Panc1 (cell line): ENCODE results near the gene PRKCG. TPM values are rescaled to one million over a fixed set of nuclear protein-coding genes. Genes with fewer than 3 reads are reported as not detected.

ENCODE experiments used
- ATAC-seq: fragments of 200-7000 bp; cut with Tn5 transposase; 2 replicates; pipeline ENCODE4 v1.9.1; 2020; ENCODE audit warnings: mild to moderate bottlenecking, moderate library complexity
- BruUV-seq: library from RNA; stranded (reverse); fragments of 400-500 nt; replicated peaks from 2 replicates; lab custom pipeline; 2021; lab: Mats Ljungman, UMichigan
- CTCF ChIA-PET: fragments of 300-600 bp; sonication (Branson Sonifier 250); formaldehyde crosslinking; loops from one replicate; lab custom pipeline; 2022; ENCODE audit warnings: antibody characterized with exemption; lab: Charles Lee
- POLR2A ChIA-PET: fragments of 300-600 bp; sonication (Branson Sonifier 250); formaldehyde crosslinking; loops from one replicate; lab custom pipeline; 2022; ENCODE audit warnings: antibody characterized with exemption; lab: Charles Lee
- DNase-seq: peaks from one replicate; pipeline ENCODE4 v3.0.0-alpha.2; 2010; ENCODE audit warnings: low read depth, low spot score
- H3K27ac ChIP-seq: 2 replicates; pipeline ENCODE4 v1.5.1; 2011; ENCODE audit warnings: mild to moderate bottlenecking, low read length, inconsistent platforms
- H3K27me3 ChIP-seq: fragments of 200-500 bp; sonication (Bioruptor generic); 2 replicates; pipeline ENCODE4 v1.6.0; 2014; ENCODE audit warnings: low read length, inconsistent platforms; ENCODE audit not compliant: control insufficient read depth, insufficient read depth
- H3K36me3 ChIP-seq: fragments of 200-500 bp; sonication (Bioruptor generic); 2 replicates; pipeline ENCODE4 v1.5.1; 2014; ENCODE audit warnings: inconsistent platforms, mild to moderate bottlenecking, low read length, moderate library complexity; ENCODE audit not compliant: control insufficient read depth, insufficient read depth
- H3K4me1 ChIP-seq: 2 replicates; pipeline ENCODE4 v1.5.1; 2011; ENCODE audit warnings: inconsistent platforms, mild to moderate bottlenecking, low read length, moderate library complexity; ENCODE audit not compliant: control insufficient read depth, insufficient read depth
- H3K4me3 ChIP-seq, 2 experiments: 2 replicates each; pipeline ENCODE4 v1.5.1; 2011 to 2012; ENCODE audit warnings: low read depth in 2 of 2, low read length in 2 of 2, mild to moderate bottlenecking in 2 of 2, inconsistent platforms in 1 of 2, moderate library complexity in 1 of 2
- H3K9me3 ChIP-seq: fragments of 200-500 bp; sonication (Bioruptor generic); 2 replicates; pipeline ENCODE4 v1.5.1; 2014; ENCODE audit warnings: low read depth, mild to moderate bottlenecking, inconsistent platforms, low read length, moderate library complexity; ENCODE audit not compliant: control insufficient read depth, insufficient read depth
- CTCF ChIP-seq: fragments of 450-650 bp; IDR thresholded peaks from 2 replicates; pipeline ENCODE4 v1.5.1; 2017; ENCODE audit warnings: mild to moderate bottlenecking
- POLR2AphosphoS5 ChIP-seq: IDR thresholded peaks from 2 replicates; pipeline ENCODE4 v1.6.1; 2012; ENCODE audit warnings: mild to moderate bottlenecking, low read depth, low read length, moderate library complexity
- REST ChIP-seq, 2 experiments: IDR thresholded peaks; 2 replicates each; pipeline ENCODE4 v1.6.1; 2011 to 2012; ENCODE audit warnings: low read depth in 2 of 2, control low read depth in 1 of 2, low read length in 1 of 2, mild to moderate bottlenecking in 1 of 2, moderate library complexity in 1 of 2; ENCODE audit not compliant: insufficient read depth in 1 of 2
- SIN3A ChIP-seq: IDR thresholded peaks from 2 replicates; pipeline ENCODE4 v1.6.1; 2012; ENCODE audit warnings: low read depth, mild to moderate bottlenecking, low read length, moderate library complexity, borderline replicate concordance; ENCODE audit not compliant: insufficient read depth
- TCF7L2 ChIP-seq: IDR thresholded peaks from 2 replicates; pipeline ENCODE4 v1.6.1; 2011; ENCODE audit warnings: mild to moderate bottlenecking, low read depth, low read length, inconsistent platforms
- in situ Hi-C: cut with HindIII; loops from 2 replicates; pipeline ENCODE4 v1.10.0; 2016; ENCODE audit warnings: low sequenced_read_pairs, low pct_unique_long_range_greater_than_20kb
- intact Hi-C: fragments of 100-400 bp; cut with micrococcal nuclease; formaldehyde crosslinking; loops from one replicate; pipeline ENCODE4 v1.10.0; 2022; ENCODE audit not compliant: unreplicated experiment
- total RNA-seq: library from RNA; stranded (reverse); gene quantifications from one replicate; pipeline ENCODE4 v1.2.1, GENCODE V29; 2021; ENCODE audit not compliant: unreplicated experiment

The PRKCG gene
- total RNA-seq, 1 experiment from 2014 or later: 2.5 TPM

GRCh38 chr19:53904909-53905308 lies 22.9 kb downstream of the PRKCG start:
- Histone ChIP-seq H3K36me3 (no peaks in the 10 kb centered on the region), H3K4me3 (no peak overlapping the region), H3K4me1 (peaks cover 23% of the 10 kb centered on the region), H3K27ac (no peak overlapping the region), H3K9me3 (no peaks in the 10 kb centered on the region), H3K27me3 (no peaks in the 10 kb centered on the region)
- ChIA-PET POLR2A (interaction anchor here (0.7 to 1.1 kb wide), 2 partner anchors 37 to 209 kb away, joined by 3 read pairs; partner anchors contain the start of gene MYADM), CTCF (interaction anchor here (0.7 kb wide), 1 partner anchor 125 kb away, joined by 12 read pairs; no protein-coding TSS in a partner anchor)
- ATAC-seq (no peak), DNase-seq (no peak)
- TF ChIP-seq POLR2AphosphoS5: no peak
- TF ChIP-seq CTCF: no peak
- TF ChIP-seq REST (IDR thresholded peaks at IDR 0.05; ENCODE audit: insufficient read depth in 1 of 2, low read depth in 2 of 2, low read length in 1 of 2): no peak
- TF ChIP-seq SIN3A: no peak
- no peak for TF ChIP-seq TCF7L2
- in situ Hi-C loops: loop anchor here (10.0 to 25.0 kb wide), 2 partner anchors 60 to 132 kb away; no protein-coding TSS in a partner anchor
- intact Hi-C loops: loop anchor here (5.0 kb wide), 1 partner anchor 117 kb away; no protein-coding TSS in a partner anchor
- no TSS peak for BruUV-seq

- Histone ChIP-seq H3K36me3 (no peaks in the 10 kb centered on the region), H3K27me3 (no peaks in the 10 kb centered on the region), H3K4me1 (peaks cover 23% of the 10 kb centered on the region), H3K4me3 (no peak overlapping the region), H3K27ac (no peak overlapping the region), H3K9me3 (no peaks in the 10 kb centered on the region)
- ATAC-seq (no peak), DNase-seq (no peak)
- POLR2A ChIA-PET: no interaction called here
- in situ Hi-C loops: loop anchor here (10.0 to 25.0 kb wide), 2 partner anchors 61 to 132 kb away; no protein-coding TSS in a partner anchor
- no TSS peak for BruUV-seq
- CTCF ChIA-PET: interaction anchor here (0.6 to 1.3 kb wide), 2 partner anchors 30 to 125 kb away, joined by 3 to 4 read pairs; no protein-coding TSS in a partner anchor
- TF ChIP-seq CTCF (no peak), SIN3A (no peak), TCF7L2 (no peak), REST (IDR thresholded peaks at IDR 0.05; ENCODE audit: insufficient read depth in 1 of 2, low read depth in 2 of 2, low read length in 1 of 2) (no peak)
- intact Hi-C loops: loop anchor here (5.0 kb wide), 1 partner anchor 117 kb away; no protein-coding TSS in a partner anchor
These were observed 23.8 kb downstream of the PRKCG start for GRCh38 chr19:53905787-53906186.
